Rectal smooth muscle tissue (tissue), 1 donor: ENCODE data around the gene LRRC53.

Experiments
- H3K27ac ChIP-seq: one replicate; pipeline ENCODE4 v1.7.0; 2013; ENCODE audit warnings: low read depth, low read length, inconsistent platforms
- H3K27me3 ChIP-seq: one replicate; pipeline ENCODE4 v1.7.0; 2013; ENCODE audit warnings: low read length; ENCODE audit not compliant: control insufficient read depth, insufficient read depth
- H3K36me3 ChIP-seq: one replicate; pipeline ENCODE4 v1.7.0; 2013; ENCODE audit warnings: low read length; ENCODE audit not compliant: control insufficient read depth, insufficient read depth
- H3K4me1 ChIP-seq: one replicate; pipeline ENCODE4 v1.7.0; 2013; ENCODE audit warnings: low read length; ENCODE audit not compliant: control insufficient read depth, insufficient read depth
- H3K4me3 ChIP-seq: one replicate; pipeline ENCODE4 v1.7.0; 2013; ENCODE audit warnings: low read length
- H3K9ac ChIP-seq: one replicate; pipeline ENCODE4 v1.7.0; 2013; ENCODE audit warnings: low read length

Gene LRRC53

DNA sequence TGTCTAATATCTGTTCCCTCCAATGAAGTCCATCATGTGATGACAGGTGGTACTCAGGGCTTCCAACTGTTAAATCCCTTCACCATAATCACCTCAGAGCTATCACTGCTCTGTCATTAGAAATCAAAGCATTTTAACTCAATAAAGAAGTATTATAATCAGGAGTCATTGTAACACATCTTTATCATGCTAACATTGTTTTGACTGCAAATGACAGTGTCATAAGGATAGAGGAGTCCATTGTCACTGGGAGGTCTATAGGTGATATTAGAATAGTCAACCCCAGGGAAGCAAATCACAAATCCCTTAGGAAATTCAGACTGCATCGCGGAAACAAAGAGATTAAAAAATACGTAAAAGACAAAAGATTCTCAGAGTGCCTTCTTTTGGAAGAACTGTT, 30.8 kb downstream of the LRRC53 start:
- no peak overlapping the region for H3K9ac ChIP-seq
- no peaks in the 10 kb centered on the region for H3K27me3 ChIP-seq
- no peaks in the 10 kb centered on the region for H3K4me1 ChIP-seq
- H3K27ac ChIP-seq: no peak overlapping the region
- H3K4me3 ChIP-seq: no peak overlapping the region
- no peaks in the 10 kb centered on the region for H3K36me3 ChIP-seq

DNA sequence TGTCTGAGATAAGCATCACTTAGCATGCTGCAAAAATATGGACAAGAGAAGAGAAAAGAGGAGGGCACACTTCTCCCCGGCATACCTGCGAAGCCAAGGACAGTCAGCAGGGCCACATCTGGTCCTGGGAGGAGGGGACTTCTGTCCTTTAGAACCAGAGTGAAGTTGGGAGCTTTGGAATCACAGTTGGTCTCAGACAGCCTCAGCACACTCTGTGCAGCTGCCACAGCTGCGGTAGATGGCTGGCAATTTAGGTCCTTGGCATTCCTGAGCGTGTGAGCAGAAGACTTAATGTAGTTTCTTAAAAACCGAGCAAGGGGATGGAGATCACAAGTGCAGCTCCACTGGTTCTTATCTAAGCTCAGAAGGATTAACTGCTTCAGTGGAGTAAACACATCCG, 32.3 kb downstream of the LRRC53 start:
- Histone ChIP-seq H3K4me1 (no peaks in the 10 kb centered on the region), H3K27ac (no peak overlapping the region), H3K36me3 (no peaks in the 10 kb centered on the region), H3K9ac (no peak overlapping the region), H3K27me3 (no peaks in the 10 kb centered on the region), H3K4me3 (no peak overlapping the region)

DNA sequence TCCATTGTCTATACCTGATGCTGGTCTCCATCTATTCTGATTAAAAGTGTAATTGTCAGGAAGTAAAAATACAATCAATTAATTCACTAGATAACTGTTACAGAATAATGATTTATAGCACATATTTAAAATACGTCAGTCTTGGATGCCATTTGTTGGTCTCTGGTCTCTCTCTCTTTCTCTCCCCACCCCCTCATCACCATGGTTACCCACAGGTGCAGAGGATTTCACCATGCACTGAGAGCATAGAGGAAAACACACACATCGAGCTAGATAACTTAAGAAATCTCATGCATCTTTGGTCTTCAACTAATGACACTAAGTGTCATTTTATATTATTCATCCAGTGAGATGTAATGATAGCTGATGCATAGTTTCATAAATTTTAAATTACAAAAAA, 33.4 kb downstream of the LRRC53 start:
- Histone ChIP-seq H3K27ac (no peak overlapping the region), H3K27me3 (no peaks in the 10 kb centered on the region), H3K4me3 (no peak overlapping the region), H3K36me3 (no peaks in the 10 kb centered on the region), H3K4me1 (no peaks in the 10 kb centered on the region), H3K9ac (no peak overlapping the region)

DNA sequence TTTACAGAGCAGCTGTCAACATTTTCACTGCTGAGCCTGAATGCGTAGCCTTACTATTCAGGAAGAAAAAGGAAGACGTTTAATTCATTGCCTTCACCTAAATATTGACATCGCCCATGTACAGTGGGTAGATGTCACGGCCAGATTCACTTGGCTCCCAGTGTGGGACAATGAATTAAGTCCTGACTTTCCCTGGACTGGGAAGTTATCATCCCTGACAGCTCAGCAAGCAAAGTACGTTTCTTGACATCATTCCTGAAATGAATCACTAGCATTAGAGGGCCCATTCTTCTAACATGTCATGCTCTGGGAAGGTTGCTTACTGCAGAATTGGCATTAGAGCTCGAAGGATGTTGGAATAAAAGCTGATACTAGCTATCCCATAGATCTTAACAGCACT, 37.8 kb downstream of the LRRC53 start:
- Histone ChIP-seq H3K36me3 (no peaks in the 10 kb centered on the region), H3K27me3 (no peaks in the 10 kb centered on the region), H3K27ac (no peak overlapping the region), H3K4me3 (no peak overlapping the region), H3K9ac (no peak overlapping the region), H3K4me1 (no peaks in the 10 kb centered on the region)

DNA sequence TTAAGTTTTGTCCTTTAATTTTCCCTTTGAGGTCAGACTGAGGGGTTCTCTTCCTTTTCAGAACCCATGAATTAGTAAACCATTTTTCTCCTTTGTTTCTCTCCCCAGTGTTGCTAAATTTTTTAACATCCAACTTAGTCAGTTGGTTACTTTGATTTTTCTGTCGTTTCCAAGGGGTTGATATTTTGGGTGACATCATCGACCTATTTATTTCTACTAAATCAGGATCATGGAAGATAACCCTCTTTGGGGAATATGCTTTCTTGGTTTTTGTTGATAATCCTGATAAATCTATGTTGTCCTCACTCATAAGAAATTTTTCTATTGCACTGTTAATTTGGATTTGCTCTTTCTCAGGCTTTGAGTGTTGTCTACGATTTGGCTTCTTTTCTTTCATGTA, 40.9 kb downstream of the LRRC53 start:
- Histone ChIP-seq H3K36me3 (no peaks in the 10 kb centered on the region), H3K27ac (no peak overlapping the region), H3K4me3 (no peak overlapping the region), H3K27me3 (no peaks in the 10 kb centered on the region), H3K9ac (no peak overlapping the region), H3K4me1 (no peaks in the 10 kb centered on the region)

DNA sequence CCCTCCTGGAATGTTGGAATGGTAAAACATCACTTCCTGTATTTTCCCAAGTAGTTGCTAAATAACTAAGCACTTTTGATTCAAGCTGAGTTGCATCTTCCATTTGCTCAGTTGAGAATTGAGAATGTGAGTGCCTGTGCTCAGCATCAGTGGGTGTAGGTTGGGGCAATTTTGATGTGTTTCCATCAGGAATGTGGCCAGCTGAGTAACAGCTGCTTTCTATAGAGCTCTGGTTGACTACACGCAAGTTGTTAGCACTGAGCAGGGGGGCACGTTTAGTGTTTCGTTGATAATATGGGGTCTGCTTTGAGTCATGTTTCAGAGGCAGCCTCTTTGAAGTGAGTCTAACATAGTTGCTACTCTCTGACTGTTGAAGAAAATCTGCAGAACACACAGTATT, 41.5 kb downstream of the LRRC53 start:
- H3K9ac ChIP-seq: no peak overlapping the region
- H3K4me3 ChIP-seq: no peak overlapping the region
- no peaks in the 10 kb centered on the region for H3K27me3 ChIP-seq
- no peaks in the 10 kb centered on the region for H3K36me3 ChIP-seq
- no peak overlapping the region for H3K27ac ChIP-seq
- no peaks in the 10 kb centered on the region for H3K4me1 ChIP-seq

DNA sequence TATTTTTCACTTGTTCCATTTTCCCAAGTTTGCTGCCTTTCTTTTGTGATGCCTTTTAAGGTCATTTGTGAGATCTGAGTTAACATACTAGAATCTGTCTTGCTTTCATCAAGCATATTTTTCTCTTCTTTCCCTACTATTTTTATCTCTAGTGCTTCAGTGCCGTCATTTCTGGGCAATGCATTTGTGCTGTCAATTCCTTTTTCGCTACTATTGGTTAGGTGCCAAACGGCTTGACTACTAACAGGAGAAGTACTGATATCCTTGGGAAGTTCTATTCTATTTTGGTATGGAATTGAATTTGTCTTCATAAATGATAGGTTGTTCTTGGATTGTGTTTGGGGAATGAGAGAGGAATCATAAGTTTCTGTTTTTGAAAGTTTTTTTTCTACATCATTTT, 42.2 kb downstream of the LRRC53 start:
- no peaks in the 10 kb centered on the region for H3K36me3 ChIP-seq
- H3K4me3 ChIP-seq: no peak overlapping the region
- no peaks in the 10 kb centered on the region for H3K27me3 ChIP-seq
- no peaks in the 10 kb centered on the region for H3K4me1 ChIP-seq
- H3K27ac ChIP-seq: no peak overlapping the region
- H3K9ac ChIP-seq: no peak overlapping the region

DNA sequence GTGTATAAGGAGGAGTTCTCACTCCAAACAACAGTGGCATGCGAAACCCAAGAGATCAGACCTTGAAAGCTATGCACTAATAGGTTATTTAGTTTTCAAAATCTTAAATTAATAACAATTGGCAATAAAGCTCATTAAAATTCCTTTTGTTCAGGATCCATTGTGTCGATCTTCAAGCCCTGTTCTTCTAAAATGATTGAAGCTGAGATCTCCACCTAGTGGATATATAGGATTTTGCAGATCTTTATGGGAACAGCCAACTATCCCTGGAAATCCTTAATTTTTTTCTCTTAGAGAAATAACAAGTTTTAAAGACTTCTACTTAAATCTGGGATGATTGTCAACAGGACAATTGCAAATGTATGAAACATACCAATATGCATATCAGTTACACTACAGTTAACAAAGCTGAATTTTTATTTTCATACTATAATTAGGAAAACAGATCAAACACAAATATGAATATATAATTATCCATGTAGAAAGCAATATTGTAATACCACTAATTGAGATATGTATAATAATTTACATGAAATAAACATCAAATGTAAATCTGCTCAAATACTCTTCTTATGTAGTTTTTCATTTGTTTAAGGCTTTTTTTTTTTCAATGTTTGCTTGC, 43.3 kb downstream of the LRRC53 start:
- Histone ChIP-seq H3K9ac (no peak overlapping the region), H3K27ac (no peak overlapping the region), H3K36me3 (no peaks in the 10 kb centered on the region), H3K27me3 (no peaks in the 10 kb centered on the region), H3K4me1 (no peaks in the 10 kb centered on the region), H3K4me3 (no peak overlapping the region)

DNA sequence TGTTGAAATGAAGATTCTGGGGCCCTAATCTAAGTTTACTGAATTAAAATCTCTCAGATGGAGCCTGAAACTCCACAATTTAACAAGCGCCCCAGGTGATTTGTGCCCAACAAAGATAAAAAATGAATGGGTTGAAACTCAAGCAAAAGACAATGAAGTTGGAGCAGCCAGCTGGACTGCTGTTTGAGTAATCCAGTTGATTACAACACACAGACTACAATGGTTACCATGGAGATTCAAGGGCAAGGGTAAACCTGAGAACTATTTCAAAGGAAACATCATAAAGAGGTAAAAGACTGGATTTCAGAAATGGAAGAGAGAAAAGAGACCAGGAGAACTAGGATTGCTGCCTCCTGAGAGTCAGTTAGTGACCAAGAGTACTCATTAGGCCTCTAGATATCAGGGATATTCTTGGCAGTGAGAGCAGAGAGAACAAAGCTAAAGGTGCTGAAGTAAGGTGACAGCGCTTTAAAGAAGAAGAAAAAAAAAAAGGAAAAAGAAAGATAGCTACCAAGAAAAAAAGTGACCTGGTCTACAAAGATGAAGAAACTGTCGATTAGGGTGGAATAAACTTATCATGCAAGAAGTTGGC, 44.5 kb downstream of the LRRC53 start:
- Histone ChIP-seq H3K9ac (no peak overlapping the region), H3K36me3 (no peaks in the 10 kb centered on the region), H3K27ac (no peak overlapping the region), H3K4me1 (no peaks in the 10 kb centered on the region), H3K27me3 (no peaks in the 10 kb centered on the region), H3K4me3 (no peak overlapping the region)

DNA sequence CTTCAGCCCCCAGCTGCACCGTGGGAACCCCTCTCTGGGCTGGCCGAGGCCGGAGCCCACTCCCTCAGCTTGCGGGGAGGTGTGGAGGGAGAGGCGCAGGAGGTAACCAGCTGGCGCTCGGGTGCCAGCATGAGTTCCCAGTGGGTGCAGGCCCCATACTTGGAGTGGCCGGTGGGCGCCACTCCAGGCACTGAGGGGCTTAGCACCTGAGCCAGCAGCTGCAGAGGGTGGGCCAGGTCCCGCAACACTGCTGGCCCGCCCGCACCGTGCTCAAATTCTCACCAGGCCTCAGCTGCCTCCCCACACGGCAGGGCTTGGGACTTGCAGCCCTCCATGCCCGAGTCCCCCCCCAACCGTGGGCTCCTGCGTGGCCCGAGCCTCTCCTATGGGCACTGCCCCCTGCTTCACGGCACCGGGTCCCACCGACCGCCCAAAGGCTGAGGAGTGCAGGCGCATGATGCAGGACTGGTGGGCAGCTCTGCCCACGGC, 47.2 kb downstream of the LRRC53 start:
- Histone ChIP-seq H3K27me3 (no peaks in the 10 kb centered on the region), H3K4me3 (no peak overlapping the region), H3K9ac (no peak overlapping the region), H3K27ac (no peak overlapping the region), H3K36me3 (no peaks in the 10 kb centered on the region), H3K4me1 (no peaks in the 10 kb centered on the region)

DNA sequence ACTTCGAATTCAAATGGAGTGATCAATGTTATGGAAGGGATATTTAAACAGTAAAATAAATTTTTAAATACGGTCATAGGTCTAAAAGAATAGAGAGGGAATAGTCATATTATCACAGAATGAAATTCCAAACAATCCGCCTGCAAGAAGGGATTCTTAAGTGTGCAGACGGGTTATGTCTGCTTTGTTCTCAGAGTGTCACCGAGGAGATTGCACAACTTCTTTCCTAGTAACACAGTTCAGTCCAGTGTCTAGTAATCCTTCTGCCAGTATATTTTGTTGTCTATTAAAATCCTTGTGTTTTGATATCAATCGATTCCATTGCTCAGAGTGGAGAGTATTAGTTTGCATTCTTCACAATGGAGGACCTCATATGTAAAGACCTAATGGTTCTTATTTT, 48.4 kb downstream of the LRRC53 start:
- no peak overlapping the region for H3K4me3 ChIP-seq
- H3K36me3 ChIP-seq: no peaks in the 10 kb centered on the region
- H3K27me3 ChIP-seq: no peaks in the 10 kb centered on the region
- no peak overlapping the region for H3K9ac ChIP-seq
- no peaks in the 10 kb centered on the region for H3K4me1 ChIP-seq
- H3K27ac ChIP-seq: no peak overlapping the region

DNA sequence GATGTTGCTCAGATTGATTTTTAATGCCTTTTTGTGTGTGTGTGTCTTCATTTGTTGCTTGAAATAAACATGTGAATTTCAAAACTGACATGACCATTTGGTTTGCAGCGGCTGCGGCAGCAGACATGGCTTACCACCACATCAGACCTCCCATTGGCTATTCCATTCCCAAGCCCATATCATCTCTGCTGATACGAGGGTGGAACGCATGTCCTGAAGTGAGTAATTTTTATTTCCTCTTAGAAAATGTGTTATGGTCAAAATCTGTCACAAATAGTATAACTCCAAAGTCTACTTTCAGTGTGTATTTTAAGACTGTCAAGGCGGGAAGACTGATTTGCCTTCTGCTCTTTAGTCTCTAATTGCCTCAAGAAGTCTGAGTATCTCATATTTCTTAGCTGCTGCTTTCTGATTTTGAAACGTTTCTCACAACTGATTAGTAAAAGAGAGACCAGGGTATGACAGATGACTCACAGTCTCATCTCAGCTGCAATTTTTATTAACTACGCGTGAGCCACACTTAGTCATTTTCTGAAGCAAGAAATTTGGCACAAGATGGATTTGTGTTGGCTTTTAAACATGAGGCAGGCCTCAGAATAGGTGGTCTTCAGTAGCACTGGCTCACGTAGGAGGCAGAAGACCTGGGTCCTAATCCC, 49.0 kb downstream of the LRRC53 start:
- no peaks in the 10 kb centered on the region for H3K36me3 ChIP-seq
- H3K4me3 ChIP-seq: no peak overlapping the region
- H3K27ac ChIP-seq: no peak overlapping the region
- H3K9ac ChIP-seq: no peak overlapping the region
- no peaks in the 10 kb centered on the region for H3K4me1 ChIP-seq
- no peaks in the 10 kb centered on the region for H3K27me3 ChIP-seq

DNA sequence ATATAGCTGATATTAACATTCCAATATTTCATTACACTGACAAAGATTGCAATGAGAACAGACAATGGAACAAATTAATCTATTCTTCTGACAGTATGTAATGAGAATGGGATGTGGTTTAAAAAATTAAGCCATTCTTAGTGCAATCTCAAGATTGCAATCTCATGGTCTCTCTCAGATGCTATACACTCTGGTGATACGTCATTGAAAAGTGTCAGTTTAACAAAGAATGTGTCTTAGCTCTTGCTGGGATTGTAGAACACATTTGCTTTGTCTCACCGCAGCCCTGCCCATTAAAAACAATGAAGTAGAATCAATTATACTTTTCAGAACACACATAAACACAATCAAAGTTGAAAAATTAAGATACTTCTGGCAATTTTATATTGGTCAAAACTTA, 55.2 kb downstream of the LRRC53 start:
- H3K4me3 ChIP-seq: no peak overlapping the region
- H3K27me3 ChIP-seq: no peaks in the 10 kb centered on the region
- H3K27ac ChIP-seq: no peak overlapping the region
- H3K9ac ChIP-seq: no peak overlapping the region
- no peaks in the 10 kb centered on the region for H3K36me3 ChIP-seq
- no peaks in the 10 kb centered on the region for H3K4me1 ChIP-seq
